ENCODE results near the gene PDGFC. TPM values are rescaled to one million over a fixed set of nuclear protein-coding genes. Genes with fewer than 3 reads are reported as not detected.

The PDGFC gene
- polyA plus RNA-seq, 1 donor from 2014 or later = 3.8 TPM

GRCh38 chr4:156946516-156947424 is 24.8 kb downstream of the PDGFC start:
- H3K9me3 ChIP-seq (ENCODE audit: low read length) = no peaks in the 10 kb centered on the region
- no peaks in the 10 kb centered on the region for H3F3A ChIP-seq (ENCODE audit: insufficient read depth, low read length, poor library complexity, severe bottlenecking)
- no peaks in the 10 kb centered on the region for H3K9me2 ChIP-seq (ENCODE audit: insufficient read depth, low read length)
- H3K4me2 ChIP-seq (ENCODE audit: low read length) = no peak overlapping the region
- no peaks in the 10 kb centered on the region for H3K36me3 ChIP-seq (ENCODE audit: insufficient read depth, low read length)
- no peak overlapping the region for H3K9ac ChIP-seq (ENCODE audit: low read length)
- H3K27ac ChIP-seq (ENCODE audit: low read length) = no peak overlapping the region
- no peaks in the 10 kb centered on the region for H3K27me3 ChIP-seq (ENCODE audit: insufficient read depth, low read depth, low read length)
- no peaks in the 10 kb centered on the region for H3K79me2 ChIP-seq (replicated peaks; ENCODE audit: insufficient read depth, low read length)
- H3K4me3 ChIP-seq (ENCODE audit: low read length) = no peak overlapping the region
- TF ChIP-seq EP300 (conservative IDR thresholded peaks at IDR 0.05; ENCODE audit: poor library complexity, severe bottlenecking) (no peak), SMC3 (conservative IDR thresholded peaks at IDR 0.05; ENCODE audit: poor library complexity) (no peak), EZH2 (IDR thresholded peaks at IDR 0.05; ENCODE audit: borderline replicate concordance, insufficient read depth, low read length, poor library complexity, severe bottlenecking) (no peak), RAD21 (conservative IDR thresholded peaks at IDR 0.05) (no peak), POLR2AphosphoS5 (IDR thresholded peaks at IDR 0.05) (no peak), MXI1 (conservative IDR thresholded peaks at IDR 0.05; ENCODE audit: poor library complexity, severe bottlenecking) (no peak), CTCF (IDR thresholded peaks at IDR 0.05; ENCODE audit: poor library complexity, severe bottlenecking) (no peak), REST (IDR thresholded peaks at IDR 0.05; ENCODE audit: borderline replicate concordance) (no peak), TAF1 (IDR thresholded peaks at IDR 0.05; ENCODE audit: low read depth) (no peak)
- no peaks in the 10 kb centered on the region for H4K20me1 ChIP-seq (ENCODE audit: insufficient read depth)
- H2AFZ ChIP-seq (ENCODE audit: low read depth, low read length) = no peak overlapping the region

GRCh38 chr4:156945532-156945931 is 26.1 kb downstream of the PDGFC start:
- Histone ChIP-seq H3F3A (ENCODE audit: insufficient read depth, low read length, poor library complexity, severe bottlenecking) (no peaks in the 10 kb centered on the region), H3K4me2 (ENCODE audit: low read length) (no peak overlapping the region), H3K9me2 (ENCODE audit: insufficient read depth, low read length) (no peaks in the 10 kb centered on the region), H2AFZ (ENCODE audit: low read depth, low read length) (no peak overlapping the region), H3K79me2 (replicated peaks; ENCODE audit: insufficient read depth, low read length) (no peaks in the 10 kb centered on the region), H3K27me3 (ENCODE audit: insufficient read depth, low read depth, low read length) (no peaks in the 10 kb centered on the region), H3K36me3 (ENCODE audit: insufficient read depth, low read length) (no peaks in the 10 kb centered on the region), H3K9me3 (ENCODE audit: low read length) (no peaks in the 10 kb centered on the region), H3K4me3 (ENCODE audit: low read length) (no peak overlapping the region), H3K27ac (ENCODE audit: low read length) (no peak overlapping the region), H4K20me1 (ENCODE audit: insufficient read depth) (no peaks in the 10 kb centered on the region), H3K9ac (ENCODE audit: low read length) (no peak overlapping the region)
- TF ChIP-seq REST (IDR thresholded peaks at IDR 0.05; ENCODE audit: borderline replicate concordance) = no peak
- no peak for TF ChIP-seq RAD21 (conservative IDR thresholded peaks at IDR 0.05)
- no peak for TF ChIP-seq CTCF (IDR thresholded peaks at IDR 0.05; ENCODE audit: poor library complexity, severe bottlenecking)
- no peak for TF ChIP-seq SMC3 (conservative IDR thresholded peaks at IDR 0.05; ENCODE audit: poor library complexity)
- no peak for TF ChIP-seq POLR2AphosphoS5 (IDR thresholded peaks at IDR 0.05)
- no peak for TF ChIP-seq MXI1 (conservative IDR thresholded peaks at IDR 0.05; ENCODE audit: poor library complexity, severe bottlenecking)
- TF ChIP-seq TAF1 (IDR thresholded peaks at IDR 0.05; ENCODE audit: low read depth) = no peak
- no peak for TF ChIP-seq EP300 (conservative IDR thresholded peaks at IDR 0.05; ENCODE audit: poor library complexity, severe bottlenecking)
- no peak for TF ChIP-seq EZH2 (IDR thresholded peaks at IDR 0.05; ENCODE audit: borderline replicate concordance, insufficient read depth, low read length, poor library complexity, severe bottlenecking)
